HEK293 (cell line): ENCODE results near the gene TAGLN2.

ENCODE experiments used
- BCL11A ChIP-seq: fragments of 450-650 bp; formaldehyde crosslinking; IDR thresholded peaks from 2 replicates; pipeline ENCODE4 v1.5.1; 2016; ENCODE audit warnings: low read depth, missing biosample characterization, missing genetic modification characterization
- KLF16 ChIP-seq: fragments of 450-650 bp; formaldehyde crosslinking; IDR thresholded peaks from 2 replicates; pipeline ENCODE4 v1.5.1; 2017; ENCODE audit warnings: missing biosample characterization, missing genetic modification characterization
- PRDM4 ChIP-seq: fragments of 450-650 bp; formaldehyde crosslinking; IDR thresholded peaks from 2 replicates; pipeline ENCODE4 v1.5.1; 2017; ENCODE audit warnings: missing biosample characterization, missing genetic modification characterization
- REST ChIP-seq: fragments of 450-650 bp; formaldehyde crosslinking; IDR thresholded peaks from 2 replicates; pipeline ENCODE4 v1.5.1; 2016; ENCODE audit warnings: missing biosample characterization, missing genetic modification characterization
- TRIM28 ChIP-seq: IDR thresholded peaks from 2 replicates; pipeline ENCODE4 v1.6.1; 2011; ENCODE audit warnings: low read length, control low read depth, borderline replicate concordance
- ZBTB8A ChIP-seq: fragments of 450-650 bp; formaldehyde crosslinking; IDR thresholded peaks from 2 replicates; pipeline ENCODE4 v1.5.1; 2016; ENCODE audit warnings: missing biosample characterization, missing genetic modification characterization
- ZNF10 ChIP-seq: fragments of 450-650 bp; formaldehyde crosslinking; IDR thresholded peaks from 2 replicates; pipeline ENCODE4 v1.5.1; 2017; ENCODE audit warnings: missing biosample characterization, missing genetic modification characterization
- ZNF138 ChIP-seq: fragments of 450-650 bp; formaldehyde crosslinking; IDR thresholded peaks from 2 replicates; pipeline ENCODE4 v1.5.1; 2016; ENCODE audit warnings: missing biosample characterization, missing genetic modification characterization, borderline replicate concordance
- ZNF175 ChIP-seq: fragments of 450-650 bp; formaldehyde crosslinking; IDR thresholded peaks from 2 replicates; pipeline ENCODE4 v1.5.1; 2016; ENCODE audit warnings: missing biosample characterization, missing genetic modification characterization
- ZNF2 ChIP-seq: fragments of 450-650 bp; formaldehyde crosslinking; IDR thresholded peaks from 2 replicates; pipeline ENCODE4 v1.5.1; 2016; ENCODE audit warnings: missing biosample characterization, missing genetic modification characterization
- ZNF211 ChIP-seq: fragments of 450-650 bp; formaldehyde crosslinking; IDR thresholded peaks from 2 replicates; pipeline ENCODE4 v1.5.1; 2016; ENCODE audit warnings: low read depth, missing biosample characterization, missing genetic modification characterization
- ZNF23 ChIP-seq: fragments of 450-650 bp; formaldehyde crosslinking; IDR thresholded peaks from 2 replicates; pipeline ENCODE4 v1.5.1; 2016; ENCODE audit warnings: missing biosample characterization, missing genetic modification characterization, borderline replicate concordance
- ZNF24 ChIP-seq: fragments of 450-650 bp; formaldehyde crosslinking; IDR thresholded peaks from 2 replicates; pipeline ENCODE4 v1.5.1; 2016; ENCODE audit warnings: missing biosample characterization, missing genetic modification characterization
- ZNF302 ChIP-seq: fragments of 450-650 bp; formaldehyde crosslinking; IDR thresholded peaks from 2 replicates; pipeline ENCODE4 v1.5.1; 2016; ENCODE audit warnings: missing biosample characterization, missing genetic modification characterization, low read depth
- ZNF350 ChIP-seq: fragments of 450-650 bp; formaldehyde crosslinking; IDR thresholded peaks from 2 replicates; pipeline ENCODE4 v1.5.0; 2017; ENCODE audit warnings: missing biosample characterization, mild to moderate bottlenecking, missing genetic modification characterization
- ZNF354C ChIP-seq: fragments of 450-650 bp; formaldehyde crosslinking; IDR thresholded peaks from 2 replicates; pipeline ENCODE4 v1.5.1; 2016; ENCODE audit warnings: missing biosample characterization, missing genetic modification characterization, low read depth, borderline replicate concordance
- ZNF518A ChIP-seq: fragments of 450-650 bp; formaldehyde crosslinking; conservative IDR thresholded peaks from 2 replicates; pipeline ENCODE4 v1.5.1; 2016; ENCODE audit warnings: low read depth, missing biosample characterization, missing genetic modification characterization
- ZNF548 ChIP-seq: fragments of 450-650 bp; formaldehyde crosslinking; IDR thresholded peaks from 2 replicates; pipeline ENCODE4 v1.5.1; 2016; ENCODE audit warnings: missing biosample characterization, missing genetic modification characterization
- ZNF555 ChIP-seq: fragments of 450-650 bp; formaldehyde crosslinking; conservative IDR thresholded peaks from 2 replicates; pipeline ENCODE4 v1.5.1; 2017; ENCODE audit warnings: missing biosample characterization, mild to moderate bottlenecking, missing genetic modification characterization, inconsistent platforms
- ZNF571 ChIP-seq: fragments of 450-650 bp; formaldehyde crosslinking; IDR thresholded peaks from 2 replicates; pipeline ENCODE4 v1.5.0; 2017; ENCODE audit warnings: missing biosample characterization, missing genetic modification characterization
- ZNF654 ChIP-seq: fragments of 450-650 bp; formaldehyde crosslinking; IDR thresholded peaks from 2 replicates; pipeline ENCODE4 v1.5.1; 2016; ENCODE audit warnings: low read depth, missing biosample characterization, missing genetic modification characterization
- ZNF692 ChIP-seq: fragments of 450-650 bp; formaldehyde crosslinking; IDR thresholded peaks from 2 replicates; pipeline ENCODE4 v1.5.1; 2016; ENCODE audit warnings: missing biosample characterization, missing genetic modification characterization
- ZNF704 ChIP-seq: fragments of 450-650 bp; formaldehyde crosslinking; IDR thresholded peaks from 2 replicates; pipeline ENCODE4 v1.5.1; 2016; ENCODE audit warnings: missing biosample characterization, missing genetic modification characterization
- ZNF777 ChIP-seq: fragments of 450-650 bp; formaldehyde crosslinking; IDR thresholded peaks from 2 replicates; pipeline ENCODE4 v1.5.1; 2017; ENCODE audit warnings: missing biosample characterization, missing genetic modification characterization, borderline replicate concordance
- ZNF792 ChIP-seq: fragments of 450-650 bp; formaldehyde crosslinking; IDR thresholded peaks from 2 replicates; pipeline ENCODE4 v1.5.1; 2016; ENCODE audit warnings: missing biosample characterization, missing genetic modification characterization

Gene TAGLN2

GRCh38 chr1:159924791-159925718, at the start of gene TAGLN2 (continued):
- TF ChIP-seq PRDM4 (tag by site-specific recombination) (peak; percentile 36; the same call in 1 of the 2 replicates), ZNF704 (tag by site-specific recombination) (no peak), ZNF571 (no peak), ZNF23 (no peak), ZNF792 (tag by site-specific recombination) (no peak), ZNF175 (tag by site-specific recombination) (no peak), ZNF518A (tag by site-specific recombination) (no peak), ZNF138 (tag by site-specific recombination) (no peak), ZNF555 (tag by site-specific recombination) (no peak), ZBTB8A (peak; percentile 72), ZNF211 (tag by site-specific recombination) (no peak), ZNF354C (tag by site-specific recombination) (no peak), TRIM28 (peak; percentile 88), BCL11A (tag by site-specific recombination) (peak; percentile 6; the same call in 1 of the 2 replicates), ZNF777 (tag by site-specific recombination) (0 out of 2 replicates have a peak, but pooled peaks have one; percentile 66), KLF16 (tag by site-specific recombination) (peak; percentile 75), ZNF548 (tag by site-specific recombination) (no peak), ZNF302 (tag by site-specific recombination) (no peak), ZNF654 (tag by site-specific recombination) (no peak), ZNF24 (tag by site-specific recombination) (no peak), ZNF692 (tag by site-specific recombination) (peak; percentile 54; the same call in 1 of the 2 replicates), ZNF10 (tag by site-specific recombination) (no peak), ZNF350 (no peak), REST (tag by site-specific recombination) (peak; percentile 69), ZNF2 (tag by site-specific recombination) (no peak; the same call in 1 of the 2 replicates)
